ENCODE measurements around the gene SYT9. TPM values are rescaled to one million over a fixed set of nuclear protein-coding genes. Genes with fewer than 3 reads are reported as not detected.

SYT9 gene
- total and polyA plus RNA-seq, 2 of the 8 experiments (the other 6 are each of a cell fraction or from before 2014, with no cell fraction given): 1.5 to 2.9 TPM

- CTCF ChIA-PET (ENCODE audit: partially characterized antibody): interaction anchor here (0.8 to 3.9 kb wide), 7 partner anchors 11 to 292 kb away, joined by 3 to 20 read pairs (median 4); no protein-coding TSS in a partner anchor
- no peak overlapping the region for H3K23ac ChIP-seq (ENCODE audit: insufficient read length)
- TF ChIP-seq RAD21 (IDR thresholded peaks at IDR 0.05 in 1 of 2, conservative IDR thresholded peaks at IDR 0.05 in 1 of 2; ENCODE audit: low read depth in 2 of 2, low read length in 2 of 2): no peak
- TF ChIP-seq JUND (IDR thresholded peaks at IDR 0.05; ENCODE audit: low read length): no peak
- TF ChIP-seq CTBP2 (IDR thresholded peaks at IDR 0.05; ENCODE audit: borderline replicate concordance, insufficient read depth, insufficient read length, low read length): no peak
- TF ChIP-seq SRF (IDR thresholded peaks at IDR 0.05; ENCODE audit: low read depth, low read length): no peak
- TF ChIP-seq, protein P1, sequence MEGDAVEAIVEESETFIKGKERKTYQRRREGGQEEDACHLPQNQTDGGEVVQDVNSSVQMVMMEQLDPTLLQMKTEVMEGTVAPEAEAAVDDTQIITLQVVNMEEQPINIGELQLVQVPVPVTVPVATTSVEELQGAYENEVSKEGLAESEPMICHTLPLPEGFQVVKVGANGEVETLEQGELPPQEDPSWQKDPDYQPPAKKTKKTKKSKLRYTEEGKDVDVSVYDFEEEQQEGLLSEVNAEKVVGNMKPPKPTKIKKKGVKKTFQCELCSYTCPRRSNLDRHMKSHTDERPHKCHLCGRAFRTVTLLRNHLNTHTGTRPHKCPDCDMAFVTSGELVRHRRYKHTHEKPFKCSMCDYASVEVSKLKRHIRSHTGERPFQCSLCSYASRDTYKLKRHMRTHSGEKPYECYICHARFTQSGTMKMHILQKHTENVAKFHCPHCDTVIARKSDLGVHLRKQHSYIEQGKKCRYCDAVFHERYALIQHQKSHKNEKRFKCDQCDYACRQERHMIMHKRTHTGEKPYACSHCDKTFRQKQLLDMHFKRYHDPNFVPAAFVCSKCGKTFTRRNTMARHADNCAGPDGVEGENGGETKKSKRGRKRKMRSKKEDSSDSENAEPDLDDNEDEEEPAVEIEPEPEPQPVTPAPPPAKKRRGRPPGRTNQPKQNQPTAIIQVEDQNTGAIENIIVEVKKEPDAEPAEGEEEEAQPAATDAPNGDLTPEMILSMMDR (IDR thresholded peaks at IDR 0.05; ENCODE audit: control extremely low read depth in 1 of 3, insufficient read depth in 1 of 3, low read depth in 1 of 3, low read length in 3 of 3): no peak
- no peak for TF ChIP-seq HDAC6 (IDR thresholded peaks at IDR 0.05; ENCODE audit: low read depth, low read length)
- TF ChIP-seq HDAC2 (IDR thresholded peaks at IDR 0.05; ENCODE audit: borderline replicate concordance in 1 of 2, low read depth in 2 of 2, low read length in 2 of 2): no peak
- no peak for TF ChIP-seq SP4 (IDR thresholded peaks at IDR 0.05; ENCODE audit: low read length)
- TF ChIP-seq SP1 (IDR thresholded peaks at IDR 0.05; ENCODE audit: low read depth, low read length): no peak
- TF ChIP-seq SP2 (IDR thresholded peaks at IDR 0.05; ENCODE audit: low read length): no peak
- no peak for TF ChIP-seq BRCA1 (IDR thresholded peaks at IDR 0.05; ENCODE audit: low read depth, low read length)
Observed at GRCh38 chr11:7436657-7437056, 185.0 kb downstream of the SYT9 start.

More at GRCh38 chr11:7436657-7437056, 185.0 kb downstream of the SYT9 start:
- no peaks in the 10 kb centered on the region for H3K23me2 ChIP-seq (ENCODE audit: low read depth, low read length)
- H4K91ac ChIP-seq (replicated peaks; ENCODE audit: insufficient read length, low read length): no peak overlapping the region
- no peaks in the 10 kb centered on the region; the same call in 1 of the 2 replicates for H3K79me1 ChIP-seq (ENCODE audit: low read depth, low read length)
- POLR2A ChIA-PET (ENCODE audit: partially characterized antibody): no interaction called here
- peaks cover 0 to 3% (median 0%) of the 10 kb centered on the region in 4 experiments; a peak in 3 of 7 replicates for H3K4me1 ChIP-seq (replicated peaks in 1 of 4; ENCODE audit: control insufficient read depth in 3 of 4, insufficient read depth in 4 of 4, low read length in 3 of 4)
- no peak overlapping the region for H2BK20ac ChIP-seq (ENCODE audit: low read length)
- no peaks in the 10 kb centered on the region for H3K9me3 ChIP-seq (ENCODE audit: insufficient read depth in 2 of 2, low read depth in 1 of 2, low read length in 1 of 2)
- no peak overlapping the region for H2AK5ac ChIP-seq (ENCODE audit: low read depth, low read length)
- no peak overlapping the region for H4K8ac ChIP-seq (ENCODE audit: extremely low read depth, insufficient read depth, low read length)
- H2AFZ ChIP-seq (ENCODE audit: low read length): peak overlapping the region; percentile 21; the same call in 1 of the 2 replicates
- no peak overlapping the region for H2BK120ac ChIP-seq (replicated peaks; ENCODE audit: low read depth, low read length)
- no peak for FAIRE-seq
- no peak overlapping the region for H3K4me2 ChIP-seq (ENCODE audit: insufficient read depth in 1 of 2, low read depth in 2 of 2, low read length in 2 of 2)
- no peaks in the 10 kb centered on the region for H3K36me3 ChIP-seq (ENCODE audit: control insufficient read depth in 2 of 4, insufficient read depth in 4 of 4, low read length in 3 of 4)
- H4K5ac ChIP-seq (ENCODE audit: insufficient read length, low read depth, low read length): no peak overlapping the region
- H3K27ac ChIP-seq (ENCODE audit: low read depth, low read length): no peak overlapping the region
- H3K9ac ChIP-seq (replicated peaks in 1 of 4; ENCODE audit: extremely low read depth in 1 of 4, low read depth in 3 of 4, low read length in 3 of 4): no peak overlapping the region
- H2BK12ac ChIP-seq (ENCODE audit: low read depth, low read length): no peak overlapping the region
- no peak overlapping the region for H3K4me3 ChIP-seq (ENCODE audit: extremely low read depth in 1 of 4, insufficient read depth in 2 of 4, low read depth in 3 of 4, low read length in 4 of 4)
- no peak for DNase-seq (ENCODE audit: low read depth in 1 of 2, low spot score in 2 of 2)
- H3K18ac ChIP-seq (ENCODE audit: extremely low read depth, low read length): no peak overlapping the region
- H3K4ac ChIP-seq (replicated peaks; ENCODE audit: insufficient read length, low read depth, low read length): no peak overlapping the region
- no peak overlapping the region for H3K56ac ChIP-seq (replicated peaks; ENCODE audit: insufficient read length, low read depth, low read length)
- 76% methylated on average over 5 of the region's 5 CpGs; no CpG with 5 or more reads in 1 of the 2 experiments for WGBS, 2 experiments (ENCODE audit: extremely low coverage in 1 of 2, insufficient coverage in 1 of 2, insufficient read length in 1 of 2, insufficient replicate concordance in 2 of 2, low coverage in 1 of 2, low lambda C conversion rate in 2 of 2, missing lambda C conversion rate in 1 of 2)
- H3K27me3 ChIP-seq (replicated peaks in 1 of 4; ENCODE audit: control insufficient read depth in 3 of 4, extremely low read depth in 1 of 4, insufficient read depth in 3 of 4, low read length in 3 of 4): no peaks in the 10 kb centered on the region
- no peak overlapping the region for H2BK15ac ChIP-seq (ENCODE audit: low read length)
- no peak overlapping the region for H2BK5ac ChIP-seq (ENCODE audit: low read depth, low read length)
- no peak overlapping the region for H3K14ac ChIP-seq (ENCODE audit: insufficient read length)
- H4K20me1 ChIP-seq (replicated peaks in 1 of 2; ENCODE audit: control insufficient read depth in 1 of 2, insufficient read depth in 2 of 2, low read length in 2 of 2): no peaks in the 10 kb centered on the region
- no peaks in the 10 kb centered on the region for H3K79me2 ChIP-seq (ENCODE audit: control insufficient read depth in 1 of 2, insufficient read depth in 2 of 2, low read length in 2 of 2)

Measured in H1 (cell line).